ENCODE results near the gene TBC1D1.

DNA sequence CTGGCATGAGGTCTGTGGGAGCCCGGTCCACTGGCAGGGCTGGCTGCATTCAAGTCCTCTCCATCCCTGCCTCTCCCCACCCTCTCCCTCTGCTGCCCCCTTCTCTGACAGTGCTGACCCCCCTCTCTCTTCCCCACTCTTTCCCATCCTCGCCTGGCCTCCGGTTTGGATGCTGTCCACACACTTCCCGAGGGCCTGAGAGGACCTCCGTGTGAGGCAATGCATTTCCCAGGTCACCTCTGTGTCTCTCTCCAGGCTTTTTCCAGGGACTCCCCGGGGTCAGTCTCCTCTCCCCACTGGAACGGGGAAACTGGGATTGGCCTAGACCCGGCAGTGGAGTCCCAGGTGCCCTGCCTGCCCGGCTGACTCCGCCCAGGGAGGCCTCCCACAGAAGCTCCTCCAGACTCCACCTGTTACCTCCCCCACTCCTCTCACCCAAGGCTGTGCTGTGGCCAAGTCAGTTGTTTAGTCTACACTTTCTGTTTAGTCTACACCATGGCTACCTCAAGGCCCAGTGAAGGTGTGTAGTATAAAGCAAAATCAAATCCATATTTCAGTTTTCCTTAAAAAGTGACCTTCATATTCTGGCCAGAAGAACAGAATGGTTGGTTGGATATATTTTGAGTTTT, 216.1 kb downstream of the TBC1D1 start:
- TF ChIP-seq, protein P1, sequence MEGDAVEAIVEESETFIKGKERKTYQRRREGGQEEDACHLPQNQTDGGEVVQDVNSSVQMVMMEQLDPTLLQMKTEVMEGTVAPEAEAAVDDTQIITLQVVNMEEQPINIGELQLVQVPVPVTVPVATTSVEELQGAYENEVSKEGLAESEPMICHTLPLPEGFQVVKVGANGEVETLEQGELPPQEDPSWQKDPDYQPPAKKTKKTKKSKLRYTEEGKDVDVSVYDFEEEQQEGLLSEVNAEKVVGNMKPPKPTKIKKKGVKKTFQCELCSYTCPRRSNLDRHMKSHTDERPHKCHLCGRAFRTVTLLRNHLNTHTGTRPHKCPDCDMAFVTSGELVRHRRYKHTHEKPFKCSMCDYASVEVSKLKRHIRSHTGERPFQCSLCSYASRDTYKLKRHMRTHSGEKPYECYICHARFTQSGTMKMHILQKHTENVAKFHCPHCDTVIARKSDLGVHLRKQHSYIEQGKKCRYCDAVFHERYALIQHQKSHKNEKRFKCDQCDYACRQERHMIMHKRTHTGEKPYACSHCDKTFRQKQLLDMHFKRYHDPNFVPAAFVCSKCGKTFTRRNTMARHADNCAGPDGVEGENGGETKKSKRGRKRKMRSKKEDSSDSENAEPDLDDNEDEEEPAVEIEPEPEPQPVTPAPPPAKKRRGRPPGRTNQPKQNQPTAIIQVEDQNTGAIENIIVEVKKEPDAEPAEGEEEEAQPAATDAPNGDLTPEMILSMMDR (IDR thresholded peaks at IDR 0.05; ENCODE audit: low read depth, low read length, poor library complexity, severe bottlenecking), result no peak
- no peak for TF ChIP-seq EZH2phosphoT487 (IDR thresholded peaks at IDR 0.05; ENCODE audit: borderline replicate concordance, low read length)

All from DOHH2 (cell line).